PC-9 (cell line): ENCODE measurements around the gene ATG4D.

Experiments
- EZH2 ChIP-seq: fragments of 200-600 bp; sonication (generic); IDR thresholded peaks from 2 replicates; pipeline ENCODE4 v1.8.0; 2017; ENCODE audit warnings: antibody characterized with exemption, low read depth
- TF ChIP-seq, protein P1 (sequence below): fragments of 200-600 bp; sonication (generic); conservative IDR thresholded peaks from 2 replicates; pipeline ENCODE4 v1.6.1; 2017; ENCODE audit warnings: mixed run types, antibody characterized with exemption, mild to moderate bottlenecking, moderate library complexity

DNA sequence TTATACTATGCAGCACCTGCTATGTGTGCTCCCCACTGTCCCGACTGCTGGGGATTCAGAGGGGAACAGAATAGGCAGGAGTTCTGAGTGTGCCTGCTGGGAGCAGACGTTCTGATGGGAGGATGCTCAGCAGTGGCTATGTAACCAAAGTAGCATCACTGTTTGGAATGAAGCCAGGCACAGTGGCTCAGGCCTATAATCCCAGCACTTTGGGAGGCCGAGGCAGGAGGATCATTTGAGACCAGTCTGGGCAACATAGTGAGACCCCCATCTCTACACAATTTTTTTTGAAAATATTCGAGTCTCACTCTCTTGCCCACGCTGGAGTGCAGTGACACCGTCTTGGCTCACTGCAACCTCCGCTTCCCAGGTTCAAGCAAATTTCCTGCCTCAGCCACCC, 6.0 kb downstream of the ATG4D start:
- TF ChIP-seq, protein P1, sequence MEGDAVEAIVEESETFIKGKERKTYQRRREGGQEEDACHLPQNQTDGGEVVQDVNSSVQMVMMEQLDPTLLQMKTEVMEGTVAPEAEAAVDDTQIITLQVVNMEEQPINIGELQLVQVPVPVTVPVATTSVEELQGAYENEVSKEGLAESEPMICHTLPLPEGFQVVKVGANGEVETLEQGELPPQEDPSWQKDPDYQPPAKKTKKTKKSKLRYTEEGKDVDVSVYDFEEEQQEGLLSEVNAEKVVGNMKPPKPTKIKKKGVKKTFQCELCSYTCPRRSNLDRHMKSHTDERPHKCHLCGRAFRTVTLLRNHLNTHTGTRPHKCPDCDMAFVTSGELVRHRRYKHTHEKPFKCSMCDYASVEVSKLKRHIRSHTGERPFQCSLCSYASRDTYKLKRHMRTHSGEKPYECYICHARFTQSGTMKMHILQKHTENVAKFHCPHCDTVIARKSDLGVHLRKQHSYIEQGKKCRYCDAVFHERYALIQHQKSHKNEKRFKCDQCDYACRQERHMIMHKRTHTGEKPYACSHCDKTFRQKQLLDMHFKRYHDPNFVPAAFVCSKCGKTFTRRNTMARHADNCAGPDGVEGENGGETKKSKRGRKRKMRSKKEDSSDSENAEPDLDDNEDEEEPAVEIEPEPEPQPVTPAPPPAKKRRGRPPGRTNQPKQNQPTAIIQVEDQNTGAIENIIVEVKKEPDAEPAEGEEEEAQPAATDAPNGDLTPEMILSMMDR: no peak
- TF ChIP-seq EZH2: no peak
